NCI-H524 treated with DMSO at 0.1 percent for 48 hours (cell line): ENCODE data around the gene WDR72.
"Not testable (repeated sequence)": the region's sequence is repeated elsewhere in the genome, so short reads cannot be mapped to it uniquely, and the experiment has no call there.

Experiments
- DNase-seq: peaks from one replicate; lab custom pipeline; 2025; lab: John Stamatoyannopoulos, UW

The WDR72 gene

GRCh38 chr15:53589520-53590057 lies 169.9 kb downstream of the WDR72 start:
- DNase-seq: no peak

GRCh38 chr15:53588773-53589172 lies 170.7 kb downstream of the WDR72 start:
- no peak for DNase-seq

- peak; percentile 33 for DNase-seq
Observed at GRCh38 chr15:53586799-53587198, 172.7 kb downstream of the WDR72 start.

GRCh38 chr15:53581513-53581912 lies 177.9 kb downstream of the WDR72 start:
- no peak for DNase-seq

- no peak for DNase-seq
Observed at GRCh38 chr15:53580366-53580765, 179.1 kb downstream of the WDR72 start.

GRCh38 chr15:53576841-53577240 lies 182.6 kb downstream of the WDR72 start:
- DNase-seq: no peak

- no peak for DNase-seq
Observed at GRCh38 chr15:53573091-53573490, 186.4 kb downstream of the WDR72 start.

- DNase-seq: no peak
Observed at GRCh38 chr15:53569751-53570480, 189.5 kb downstream of the WDR72 start.

- no peak for DNase-seq
Observed at GRCh38 chr15:53566912-53567311, 192.6 kb downstream of the WDR72 start.

- no peak for DNase-seq
Observed at GRCh38 chr15:53565721-53566120, 193.7 kb downstream of the WDR72 start.

- no peak for DNase-seq
Observed at GRCh38 chr15:53564647-53565046, 194.8 kb downstream of the WDR72 start.

- DNase-seq: no peak
Observed at GRCh38 chr15:53563627-53564026, 195.8 kb downstream of the WDR72 start.

- no peak for DNase-seq
Observed at GRCh38 chr15:53559364-53560277, 199.8 kb downstream of the WDR72 start.

GRCh38 chr15:53558384-53558783 lies 201.1 kb downstream of the WDR72 start:
- DNase-seq: no peak

GRCh38 chr15:53555226-53555625 lies 204.2 kb downstream of the WDR72 start:
- no peak for DNase-seq

- DNase-seq: no peak
Observed at GRCh38 chr15:53549697-53550305, 209.7 kb downstream of the WDR72 start.

- DNase-seq: no peak
Observed at GRCh38 chr15:53548236-53548635, 211.2 kb downstream of the WDR72 start.

- not testable (repeated sequence) for DNase-seq
Observed at GRCh38 chr15:53540626-53541300, 218.7 kb downstream of the WDR72 start.

- no peak for DNase-seq
Observed at GRCh38 chr15:53539878-53540277, 219.6 kb downstream of the WDR72 start.

- DNase-seq: peak; percentile 93
Observed at GRCh38 chr15:53536479-53537120, 222.9 kb downstream of the WDR72 start.

GRCh38 chr15:53535886-53536285 lies 223.6 kb downstream of the WDR72 start:
- no peak for DNase-seq
